OCI-LY3 (cell line): ENCODE results near the gene GSG1L.

Experiments used
- EZH2phosphoT487 ChIP-seq: fragments of 200-600 bp; shearing (Covaris generic); IDR thresholded peaks from 2 replicates; pipeline ENCODE4 v1.6.1; 2018; ENCODE audit warnings: antibody characterized with exemption, mixed run types, low read depth
- TF ChIP-seq, protein P1 (sequence below): fragments of 200-600, 300-600 bp; sonication (generic); IDR thresholded peaks from 2 replicates; pipeline ENCODE4 v1.5.1; 2014; ENCODE audit warnings: antibody characterized with exemption, low read length, low read depth

GRCh38 chr16:28105954-28106353 lies 42.4 kb upstream of the GSG1L start:
- TF ChIP-seq, protein P1, sequence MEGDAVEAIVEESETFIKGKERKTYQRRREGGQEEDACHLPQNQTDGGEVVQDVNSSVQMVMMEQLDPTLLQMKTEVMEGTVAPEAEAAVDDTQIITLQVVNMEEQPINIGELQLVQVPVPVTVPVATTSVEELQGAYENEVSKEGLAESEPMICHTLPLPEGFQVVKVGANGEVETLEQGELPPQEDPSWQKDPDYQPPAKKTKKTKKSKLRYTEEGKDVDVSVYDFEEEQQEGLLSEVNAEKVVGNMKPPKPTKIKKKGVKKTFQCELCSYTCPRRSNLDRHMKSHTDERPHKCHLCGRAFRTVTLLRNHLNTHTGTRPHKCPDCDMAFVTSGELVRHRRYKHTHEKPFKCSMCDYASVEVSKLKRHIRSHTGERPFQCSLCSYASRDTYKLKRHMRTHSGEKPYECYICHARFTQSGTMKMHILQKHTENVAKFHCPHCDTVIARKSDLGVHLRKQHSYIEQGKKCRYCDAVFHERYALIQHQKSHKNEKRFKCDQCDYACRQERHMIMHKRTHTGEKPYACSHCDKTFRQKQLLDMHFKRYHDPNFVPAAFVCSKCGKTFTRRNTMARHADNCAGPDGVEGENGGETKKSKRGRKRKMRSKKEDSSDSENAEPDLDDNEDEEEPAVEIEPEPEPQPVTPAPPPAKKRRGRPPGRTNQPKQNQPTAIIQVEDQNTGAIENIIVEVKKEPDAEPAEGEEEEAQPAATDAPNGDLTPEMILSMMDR = no peak
- no peak for TF ChIP-seq EZH2phosphoT487
